HepG2 (cell line): Measurements from ENCODE around the gene CAVIN2. TPM values are rescaled to one million over a fixed set of nuclear protein-coding genes. Genes with fewer than 3 reads are reported as not detected.

Source experiments
- ATAC-seq: fragments of 200-7000 bp; cut with Tn5 transposase; 3 replicates; pipeline ENCODE4 v1.9.1; 2020; ENCODE audit warnings: mild to moderate bottlenecking, moderate library complexity
- BruUV-seq: library from RNA; stranded (reverse); fragments of 400-500 nt; replicated peaks from 2 replicates; lab custom pipeline; 2021; lab: Mats Ljungman, UMichigan
- CTCF ChIA-PET: fragments of 300-600 bp; formaldehyde crosslinking; extraction: SDS; loops from one replicate; lab custom pipeline; 2021; ENCODE audit warnings: low total read pairs, inconsistent platforms, low intra/inter-chr PET ratio; lab: Yijun Ruan, JAX
- POLR2A ChIA-PET: fragments of 350-600 bp; sonication (Branson Sonifier 250); formaldehyde crosslinking; loops from one replicate; lab custom pipeline; 2020; ENCODE audit warnings: antibody characterized with exemption, inconsistent platforms; lab: Yijun Ruan, JAX
- DNase-seq: peaks from one replicate; pipeline ENCODE4 v3.0.0-alpha.2; 2015; ENCODE audit warnings: low spot score
- FAIRE-seq: peaks from 3 replicates; lab custom pipeline; 2011; peaks lifted over from hg19 to GRCh38; lab: Jason Lieb, UNC
- H2AFZ ChIP-seq: one replicate; pipeline ENCODE4 v1.6.1; 2011; ENCODE audit warnings: low read length, inconsistent platforms
- H3K27ac ChIP-seq: fragments of 300-600 bp; 3 replicates; pipeline ENCODE4 v1.8.0; 2011; ENCODE audit warnings: mixed run types, mild to moderate bottlenecking, mixed read lengths, low read length, inconsistent platforms; ENCODE audit not compliant: insufficient read depth; ENCODE audit errors: extremely low read length
- H3K27me3 ChIP-seq, 2 experiments: fragments of 200-600 bp in 1 of 2; 2 replicates in 1 of 2; 3 replicates in 1 of 2; pipeline versions ENCODE4 v1.6.0 to v1.8.0; 2011; ENCODE audit warnings: low read length in 2 of 2, mild to moderate bottlenecking in 2 of 2, moderate library complexity in 2 of 2, inconsistent platforms in 1 of 2; ENCODE audit not compliant: insufficient read depth in 2 of 2, control insufficient read depth in 1 of 2
- H3K36me3 ChIP-seq, 2 experiments: fragments of 200-600 bp in 1 of 2; replicated peaks in 1 of 2; 2 replicates in 1 of 2; 3 replicates in 1 of 2; pipeline versions ENCODE4 v1.5.1 to v1.8.0; 2011; ENCODE audit warnings: low read length in 2 of 2, inconsistent platforms in 1 of 2; ENCODE audit not compliant: insufficient read depth in 2 of 2, control insufficient read depth in 1 of 2
- H3K4me1 ChIP-seq: 2 replicates; pipeline ENCODE4 v1.5.1; 2012; ENCODE audit warnings: low read length, inconsistent platforms; ENCODE audit not compliant: insufficient read depth
- H3K4me2 ChIP-seq: 2 replicates; pipeline ENCODE4 v1.6.0; 2011; ENCODE audit warnings: low read depth, low read length, inconsistent platforms
- H3K4me3 ChIP-seq, 3 experiments: fragments of 200-600 bp in 1 of 3; sonication (generic), shearing (Covaris generic) in 1 of 3; replicated peaks in 1 of 3; 2 replicates each; pipeline ENCODE4 v1.5.1; 2011 to 2016; ENCODE audit warnings: low read length in 3 of 3, inconsistent platforms in 2 of 3, low read depth in 2 of 3, mild to moderate bottlenecking in 2 of 3, control low read depth in 1 of 3, mixed read lengths in 1 of 3; ENCODE audit not compliant: insufficient read depth in 1 of 3
- H3K79me2 ChIP-seq: one replicate; pipeline ENCODE4 v1.6.1; 2011; ENCODE audit warnings: low read length, inconsistent platforms; ENCODE audit not compliant: insufficient read depth
- H3K9ac ChIP-seq: 2 replicates; pipeline ENCODE4 v1.6.0; 2011; ENCODE audit warnings: mild to moderate bottlenecking, low read depth, low read length, inconsistent platforms; ENCODE audit not compliant: insufficient read depth
- H3K9me3 ChIP-seq: 2 replicates; pipeline ENCODE4 v1.5.1; 2012; ENCODE audit warnings: mild to moderate bottlenecking, low read length
- H4K20me1 ChIP-seq: 2 replicates; pipeline ENCODE4 v1.6.0; 2011; ENCODE audit warnings: inconsistent platforms, mild to moderate bottlenecking, low read length, moderate library complexity; ENCODE audit not compliant: insufficient read depth
- AKNA ChIP-seq: sonication (generic); formaldehyde crosslinking; IDR thresholded peaks from 2 replicates; pipeline ENCODE4 v1.4.0; 2020; ENCODE audit warnings: missing genetic modification reagents, borderline replicate concordance
- BHLHE40 ChIP-seq: IDR thresholded peaks from 2 replicates; pipeline ENCODE4 v1.6.1; 2011; ENCODE audit warnings: low read length, improper control_type of control experiment
- HNF4A ChIP-seq: sonication (generic); formaldehyde crosslinking; IDR thresholded peaks from 2 replicates; pipeline ENCODE4 v1.4.0; 2020; ENCODE audit warnings: missing genetic modification reagents
- SIN3B ChIP-seq: fragments of 150-350 bp; IDR thresholded peaks from 2 replicates; pipeline ENCODE4 v1.6.1; 2014; ENCODE audit warnings: low read length
- TOE1 ChIP-seq: sonication (generic); formaldehyde crosslinking; IDR thresholded peaks from 2 replicates; pipeline ENCODE4 v1.4.0; 2020; ENCODE audit warnings: mild to moderate bottlenecking, missing genetic modification reagents
- ZNF232 ChIP-seq: sonication (generic); formaldehyde crosslinking; IDR thresholded peaks from 2 replicates; pipeline ENCODE4 v1.4.0; 2020; ENCODE audit warnings: missing genetic modification reagents, borderline replicate concordance
- WGBS: methylation state at CpG from one replicate; pipeline ENCODE4 v1.1.6; 2017; ENCODE audit warnings: low lambda C conversion rate; 5-methylcytosine and 5-hydroxymethylcytosine counted together
- in situ Hi-C: cut with HindIII; loops from 2 replicates; pipeline ENCODE4 v1.10.0; 2017; ENCODE audit warnings: low pct_unique_long_range_greater_than_20kb; ENCODE audit not compliant: extremely low pct_ligation_motif_present
- intact Hi-C: fragments of 100-400 bp; cut with micrococcal nuclease; formaldehyde crosslinking; loops from one replicate; pipeline ENCODE4 v1.10.0; 2022; ENCODE audit not compliant: unreplicated experiment
- polyA plus RNA-seq, 8 experiments: library from polyadenylated mRNA; depleted of rRNA in 3 of 8; stranded (reverse) in 7 of 8; unstranded in 1 of 8; fragments of >200 nt; fragmentation: Illumina TruSeq in 4 of 8; extraction: Trizol in 4 of 8; gene quantifications; 2 replicates each; pipeline versions ENCODE4 v1.2.1 to v1.2.3, GENCODE V29; 2011 to 2016; ENCODE audit warnings: low read depth in 4 of 8, missing spikeins in 1 of 8, mixed read lengths in 1 of 8; ENCODE audit not compliant: insufficient read depth in 1 of 8
- total RNA-seq, 5 experiments: library from RNA; depleted of rRNA; stranded (reverse); fragments of >200 nt; fragmentation: Illumina TruSeq; extraction: Trizol; gene quantifications; 2 replicates each; pipeline ENCODE4 v1.2.3, GENCODE V29; 2016; ENCODE audit warnings: low read depth in 1 of 5

CAVIN2 gene
- total and polyA plus RNA-seq, 2 of the 13 experiments (the other 11 are each of a cell fraction or from before 2014, with no cell fraction given) = 7.6 to 38.8 TPM

- no peak for ATAC-seq
- H3K4me2 ChIP-seq = no peak overlapping the region
- TF ChIP-seq SIN3B = no peak
- TF ChIP-seq HNF4A (CRISPR knock-in tag) = peak; percentile 52
- no peaks in the 10 kb centered on the region for H3K27me3 ChIP-seq
- peaks cover 54% of the 10 kb centered on the region for H3K4me1 ChIP-seq
- FAIRE-seq = no peak
- H3K27ac ChIP-seq = no peak overlapping the region
- H3K4me3 ChIP-seq = no peak overlapping the region
- CTCF ChIA-PET = no interaction called here
- H4K20me1 ChIP-seq = no peaks in the 10 kb centered on the region
- POLR2A ChIA-PET = no interaction called here
- 67% methylated on average over 1 of the region's 1 CpG for WGBS
- intact Hi-C loops (no loop called here), in situ Hi-C loops (no loop called here)
- no peak overlapping the region for H3K9ac ChIP-seq
- H3K9me3 ChIP-seq = no peaks in the 10 kb centered on the region
- no peaks in the 10 kb centered on the region for H3K36me3 ChIP-seq
- no peak overlapping the region for H2AFZ ChIP-seq
- H3K79me2 ChIP-seq = no peaks in the 10 kb centered on the region
- DNase-seq = no peak
- BruUV-seq = no TSS peak
Observed at GRCh38 chr2:191885098-191885497, 38.2 kb upstream of the CAVIN2 start.

DNA sequence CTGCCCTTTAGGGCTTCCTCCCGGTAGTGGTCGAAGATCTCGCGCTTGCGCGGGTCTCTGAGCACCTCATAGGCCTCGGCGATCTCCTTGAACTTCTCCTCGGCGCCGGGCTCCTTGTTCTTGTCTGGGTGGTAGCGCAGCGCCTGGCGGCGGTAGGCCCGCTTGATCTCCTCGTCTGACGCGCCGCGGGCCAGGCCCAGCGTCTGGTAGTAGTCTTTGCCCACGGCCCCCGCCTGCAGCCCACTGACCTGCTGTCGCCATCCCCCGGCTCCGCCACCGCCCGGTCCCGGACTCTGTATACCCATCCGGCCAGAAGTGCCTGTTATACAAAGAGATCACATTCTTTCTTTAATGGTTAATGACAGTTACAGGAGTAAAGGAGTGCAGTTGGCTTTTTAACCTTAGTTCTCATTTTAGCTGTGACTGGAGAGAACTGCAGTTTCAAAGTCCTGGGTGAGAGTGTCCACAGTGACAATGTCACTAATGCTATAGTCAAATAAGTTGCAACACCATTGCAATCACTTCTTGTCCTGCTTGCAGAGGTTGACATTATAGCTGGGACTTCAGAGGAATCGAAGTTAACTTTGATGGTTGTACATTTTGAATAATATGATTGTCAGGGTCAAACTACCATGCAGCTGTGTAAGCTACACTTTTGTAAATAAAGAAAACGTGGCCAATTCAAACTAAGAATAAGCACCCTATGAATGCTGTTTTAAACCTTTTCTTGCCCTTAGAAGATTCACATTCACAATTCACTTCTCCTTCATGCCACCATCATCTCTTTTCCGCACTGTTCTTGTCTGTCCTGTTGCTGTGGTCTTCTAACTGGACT, 35.3 kb upstream of the CAVIN2 start:
- Histone ChIP-seq H3K27ac (peak overlapping the region; percentile 62), H3K4me3 (no peak overlapping the region), H3K4me1 (peaks cover 65% of the 10 kb centered on the region), H3K36me3 (no peaks in the 10 kb centered on the region), H3K9ac (no peak overlapping the region; the same call in 1 of the 2 replicates), H3K4me2 (peak overlapping the region; percentile 29), H3K79me2 (no peaks in the 10 kb centered on the region), H2AFZ (no peak overlapping the region), H3K27me3 (no peaks in the 10 kb centered on the region), H4K20me1 (no peaks in the 10 kb centered on the region), H3K9me3 (no peaks in the 10 kb centered on the region)
- DNase-seq (peak; percentile 92), FAIRE-seq (peak; percentile 23), ATAC-seq (peak; percentile 96)
- 74% methylated on average over 34 of the region's 34 CpGs for WGBS
- POLR2A ChIA-PET = interaction anchor here (0.6 to 1.2 kb wide), 4 partner anchors 13 to 1465 kb away, joined by 3 to 5 read pairs (median 4); partner anchors contain the start of gene CAVIN2
- CTCF ChIA-PET = no interaction called here
- in situ Hi-C loops (no loop called here), intact Hi-C loops (loop anchor here (1.0 kb wide), 2 partner anchors 15 to 35 kb away; partner anchors contain the start of gene CAVIN2)
- BruUV-seq = no TSS peak
- no peak for TF ChIP-seq AKNA (CRISPR knock-in tag)
- 0 out of 2 replicates have a peak, but pooled peaks have one; percentile 52 for TF ChIP-seq TOE1 (CRISPR knock-in tag)
- TF ChIP-seq BHLHE40 = peak; percentile 57; the same call in 1 of the 2 replicates
- no peak for TF ChIP-seq ZNF232 (CRISPR knock-in tag)
